Loucy (cell line): Measurements from ENCODE around the gene ACSS3.

ENCODE experiments used
- H2AFZ ChIP-seq: fragments of 200-600 bp; sonication (generic); 2 replicates; pipeline ENCODE4 v1.6.0; 2016; ENCODE audit warnings: antibody characterized with exemption, mild to moderate bottlenecking, low read length, moderate library complexity
- H3F3A ChIP-seq: fragments of 200-600 bp; 2 replicates; pipeline ENCODE4 v1.6.0; 2016; ENCODE audit warnings: antibody characterized with exemption, low read depth, mild to moderate bottlenecking
- H3K27me3 ChIP-seq: fragments of 200-600 bp; sonication (generic); 2 replicates; pipeline ENCODE4 v1.6.1; 2014; ENCODE audit warnings: low read length, mild to moderate bottlenecking; ENCODE audit not compliant: insufficient read depth, poor library complexity, severe bottlenecking
- H3K36me3 ChIP-seq: fragments of 200-600 bp; sonication (generic); 2 replicates; pipeline ENCODE4 v1.6.1; 2016; ENCODE audit warnings: low read length; ENCODE audit not compliant: insufficient read depth
- H3K4me1 ChIP-seq: fragments of 200-600 bp; sonication (generic); 2 replicates; pipeline ENCODE4 v1.5.1; 2014; ENCODE audit warnings: low read length, mild to moderate bottlenecking; ENCODE audit not compliant: insufficient read depth, poor library complexity, severe bottlenecking
- H3K4me2 ChIP-seq: fragments of 200-600 bp; sonication (generic); 2 replicates; pipeline ENCODE4 v1.6.0; 2014; ENCODE audit warnings: antibody characterized with exemption, low read length, low read depth, mild to moderate bottlenecking; ENCODE audit not compliant: poor library complexity, severe bottlenecking
- H3K4me3 ChIP-seq: fragments of 200-600 bp; sonication (generic); 2 replicates; pipeline ENCODE4 v1.5.1; 2014; ENCODE audit warnings: low read length, mild to moderate bottlenecking, mixed read lengths; ENCODE audit not compliant: poor library complexity, severe bottlenecking
- H3K79me2 ChIP-seq: fragments of 200-600 bp; sonication (generic); 2 replicates; pipeline ENCODE4 v1.6.1; 2014; ENCODE audit warnings: low read length; ENCODE audit not compliant: insufficient read depth
- H3K9ac ChIP-seq: fragments of 200-600 bp; sonication (generic); 2 replicates; pipeline ENCODE4 v1.6.0; 2014; ENCODE audit warnings: mild to moderate bottlenecking, low read depth, low read length, moderate library complexity; ENCODE audit not compliant: poor library complexity, severe bottlenecking
- H3K9me2 ChIP-seq: fragments of 200-600 bp; sonication (generic); replicated peaks from 2 replicates; pipeline ENCODE4 v1.6.1; 2016; ENCODE audit warnings: low read depth, low read length, mixed read lengths
- H3K9me3 ChIP-seq: fragments of 200-600 bp; sonication (generic); 2 replicates; pipeline ENCODE4 v1.6.1; 2014; ENCODE audit warnings: mild to moderate bottlenecking, antibody characterized with exemption, low read length, low read depth; ENCODE audit not compliant: insufficient read depth
- H4K20me1 ChIP-seq: fragments of 200-600 bp; sonication (generic); 2 replicates; pipeline ENCODE4 v1.6.0; 2014; ENCODE audit warnings: antibody characterized with exemption, low read length, mild to moderate bottlenecking; ENCODE audit not compliant: insufficient read depth, poor library complexity, severe bottlenecking
- CTCF ChIP-seq: fragments of 200-600 bp; sonication (generic); conservative IDR thresholded peaks from 2 replicates; pipeline ENCODE4 v1.5.1; 2014; ENCODE audit warnings: mild to moderate bottlenecking, antibody characterized with exemption, low read length
- EZH2phosphoT487 ChIP-seq: fragments of 200-600 bp; IDR thresholded peaks from 2 replicates; pipeline ENCODE4 v1.6.1; 2018; ENCODE audit warnings: antibody characterized with exemption, mild to moderate bottlenecking, moderate library complexity, borderline replicate concordance

ACSS3 gene

GRCh38 chr12:81284137-81284536 lies 206.3 kb downstream of the ACSS3 start:
- no peaks in the 10 kb centered on the region for H4K20me1 ChIP-seq
- H3K27me3 ChIP-seq: no peaks in the 10 kb centered on the region
- H3K36me3 ChIP-seq: no peaks in the 10 kb centered on the region
- H3K4me2 ChIP-seq: no peak overlapping the region
- H3K79me2 ChIP-seq: no peaks in the 10 kb centered on the region
- H2AFZ ChIP-seq: no peak overlapping the region
- no peaks in the 10 kb centered on the region for H3F3A ChIP-seq
- no peaks in the 10 kb centered on the region for H3K4me1 ChIP-seq
- no peaks in the 10 kb centered on the region for H3K9me3 ChIP-seq
- TF ChIP-seq CTCF (no peak), EZH2phosphoT487 (no peak)
- H3K9me2 ChIP-seq: no peaks in the 10 kb centered on the region
- H3K9ac ChIP-seq: no peak overlapping the region
- no peak overlapping the region for H3K4me3 ChIP-seq

GRCh38 chr12:81288651-81289050 lies 210.8 kb downstream of the ACSS3 start:
- H3K9me3 ChIP-seq: no peaks in the 10 kb centered on the region
- no peaks in the 10 kb centered on the region for H3K9me2 ChIP-seq
- H3K4me3 ChIP-seq: no peak overlapping the region
- no peaks in the 10 kb centered on the region for H3F3A ChIP-seq
- no peaks in the 10 kb centered on the region for H3K36me3 ChIP-seq
- no peak overlapping the region for H2AFZ ChIP-seq
- TF ChIP-seq EZH2phosphoT487 (no peak), CTCF (no peak)
- H3K4me2 ChIP-seq: no peak overlapping the region
- no peaks in the 10 kb centered on the region for H3K4me1 ChIP-seq
- H3K79me2 ChIP-seq: no peaks in the 10 kb centered on the region
- no peak overlapping the region for H3K9ac ChIP-seq
- H4K20me1 ChIP-seq: no peaks in the 10 kb centered on the region
- no peaks in the 10 kb centered on the region for H3K27me3 ChIP-seq

GRCh38 chr12:81294325-81295190 lies 216.7 kb downstream of the ACSS3 start:
- H4K20me1 ChIP-seq: no peaks in the 10 kb centered on the region
- H3K9me2 ChIP-seq: no peaks in the 10 kb centered on the region
- no peaks in the 10 kb centered on the region for H3K27me3 ChIP-seq
- no peak overlapping the region for H3K4me2 ChIP-seq
- no peaks in the 10 kb centered on the region for H3K9me3 ChIP-seq
- H3K4me3 ChIP-seq: no peak overlapping the region
- H3K36me3 ChIP-seq: no peaks in the 10 kb centered on the region
- TF ChIP-seq EZH2phosphoT487: no peak
- TF ChIP-seq CTCF: no peak
- H3K4me1 ChIP-seq: no peaks in the 10 kb centered on the region
- H3K9ac ChIP-seq: no peak overlapping the region
- no peaks in the 10 kb centered on the region for H3F3A ChIP-seq
- H3K79me2 ChIP-seq: no peaks in the 10 kb centered on the region
- H2AFZ ChIP-seq: no peak overlapping the region
